ENCODE results near the gene GPD1. TPM values are rescaled to one million over a fixed set of nuclear protein-coding genes. Genes with fewer than 3 reads are reported as not detected.
"Not testable (repeated sequence)": the region's sequence is repeated elsewhere in the genome, so short reads cannot be mapped to it uniquely, and the experiment has no call there.

Gene GPD1
- total and polyA plus RNA-seq, 10 of the 15 experiments (the other 5 are each of a cell fraction or from before 2014, with no cell fraction given), result 0.04 to 0.61 (median 0.26) TPM; not detected in 1

DNA sequence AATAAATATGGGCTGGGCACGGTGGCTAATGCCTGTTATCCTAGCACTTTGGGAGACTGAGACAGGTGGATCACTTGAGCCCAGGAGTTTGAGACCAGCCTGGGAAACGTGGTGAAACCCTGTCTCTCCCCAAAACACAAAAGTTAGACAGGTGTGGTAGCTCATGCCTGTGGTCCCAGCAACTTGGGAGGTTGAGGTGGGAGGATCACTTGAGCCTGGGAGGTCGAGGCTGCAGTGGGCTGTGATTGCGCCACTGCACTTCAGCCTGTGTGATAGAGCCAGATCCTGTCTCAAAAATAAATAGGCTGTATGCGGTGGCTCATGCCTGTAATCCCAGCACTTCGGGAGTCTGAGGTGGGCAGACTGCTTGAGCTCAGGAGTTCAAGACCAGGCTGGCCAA, 44.2 kb downstream of the GPD1 start:
- H3K27me3 ChIP-seq (replicated peaks in 1 of 2; ENCODE audit: control insufficient read depth in 2 of 2, insufficient read depth in 2 of 2, low read length in 1 of 2); RAD21 ChIA-PET (ENCODE audit: unreplicated experiment); FAIRE-seq; H4K20me1 ChIP-seq (ENCODE audit: control insufficient read depth, insufficient read depth); intact Hi-C loops (cut with micrococcal nuclease; ENCODE audit: unreplicated experiment); H3K4me2 ChIP-seq (ENCODE audit: control insufficient read depth, insufficient read depth); H3K9me3 ChIP-seq (replicated peaks; ENCODE audit: control insufficient read depth, insufficient read depth, low read length); H3K9ac ChIP-seq (ENCODE audit: control insufficient read depth, insufficient read depth, low read length); POLR2A ChIA-PET; H3K27ac ChIP-seq (ENCODE audit: control insufficient read depth, insufficient read depth); DNase-seq (ENCODE audit: low read depth, low spot score); H2AFZ ChIP-seq (ENCODE audit: control insufficient read depth, low read depth, low read length); H3K36me3 ChIP-seq (ENCODE audit: control insufficient read depth in 2 of 2, insufficient read depth in 2 of 2, low read length in 1 of 2); BruUV-seq (replicated peaks); H3K4me1 ChIP-seq (ENCODE audit: control insufficient read depth, insufficient read depth, low read length); H3K4me3 ChIP-seq; H3K79me2 ChIP-seq (ENCODE audit: control insufficient read depth, insufficient read depth, low read length); in situ Hi-C loops (cut with MboI); ATAC-seq: not testable (repeated sequence)
- SMC1A ChIA-PET (ENCODE audit: uncharacterized antibody, unreplicated experiment), result interaction anchor here (0.8 to 2.8 kb wide), 4 partner anchors 8 to 137 kb away, joined by 3 to 12 read pairs (median 4); no protein-coding TSS in a partner anchor
- CTCF ChIA-PET, result interaction anchor here (0.7 kb wide), 1 partner anchor 167 kb away, joined by 3 read pairs; no protein-coding TSS in a partner anchor
- 85% methylated on average over 6 of the region's 6 CpGs for WGBS (ENCODE audit: insufficient coverage, insufficient replicate concordance, low lambda C conversion rate, missing lambda C conversion rate)

DNA sequence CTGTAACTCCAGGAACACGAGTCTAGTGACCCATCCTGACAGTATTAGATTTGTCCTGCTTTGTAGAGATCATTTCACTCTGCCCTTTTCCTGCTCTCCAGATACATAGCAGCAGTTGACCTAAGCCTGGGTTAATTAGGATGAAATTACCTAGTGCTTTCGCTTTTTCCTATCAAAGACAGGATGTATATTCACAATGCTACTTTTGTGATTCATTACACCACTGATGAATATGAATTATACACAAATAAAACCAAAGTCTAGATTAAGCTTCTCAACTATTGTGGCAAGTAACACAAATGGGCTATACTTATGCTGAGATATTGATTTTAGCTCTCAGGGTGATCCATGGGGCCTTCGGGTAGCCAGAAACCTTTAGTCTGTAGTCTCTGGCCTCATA, 45.5 kb downstream of the GPD1 start:
- Histone ChIP-seq H3K4me1 (ENCODE audit: control insufficient read depth, insufficient read depth, low read length) (no peaks in the 10 kb centered on the region), H3K4me3 (no peak overlapping the region), H3K36me3 (ENCODE audit: control insufficient read depth in 2 of 2, insufficient read depth in 2 of 2, low read length in 1 of 2) (no peaks in the 10 kb centered on the region; a peak in 2 of 4 replicates), H4K20me1 (ENCODE audit: control insufficient read depth, insufficient read depth) (no peaks in the 10 kb centered on the region), H3K27ac (ENCODE audit: control insufficient read depth, insufficient read depth) (no peak overlapping the region), H3K27me3 (replicated peaks in 1 of 2; ENCODE audit: control insufficient read depth in 2 of 2, insufficient read depth in 2 of 2, low read length in 1 of 2) (no peaks in the 10 kb centered on the region), H3K9me3 (replicated peaks; ENCODE audit: control insufficient read depth, insufficient read depth, low read length) (no peaks in the 10 kb centered on the region), H3K4me2 (ENCODE audit: control insufficient read depth, insufficient read depth) (no peak overlapping the region), H3K79me2 (ENCODE audit: control insufficient read depth, insufficient read depth, low read length) (no peaks in the 10 kb centered on the region; the same call in 1 of the 2 replicates), H2AFZ (ENCODE audit: control insufficient read depth, low read depth, low read length) (no peak overlapping the region), H3K9ac (ENCODE audit: control insufficient read depth, insufficient read depth, low read length) (no peak overlapping the region)
- TF ChIP-seq, protein P1, sequence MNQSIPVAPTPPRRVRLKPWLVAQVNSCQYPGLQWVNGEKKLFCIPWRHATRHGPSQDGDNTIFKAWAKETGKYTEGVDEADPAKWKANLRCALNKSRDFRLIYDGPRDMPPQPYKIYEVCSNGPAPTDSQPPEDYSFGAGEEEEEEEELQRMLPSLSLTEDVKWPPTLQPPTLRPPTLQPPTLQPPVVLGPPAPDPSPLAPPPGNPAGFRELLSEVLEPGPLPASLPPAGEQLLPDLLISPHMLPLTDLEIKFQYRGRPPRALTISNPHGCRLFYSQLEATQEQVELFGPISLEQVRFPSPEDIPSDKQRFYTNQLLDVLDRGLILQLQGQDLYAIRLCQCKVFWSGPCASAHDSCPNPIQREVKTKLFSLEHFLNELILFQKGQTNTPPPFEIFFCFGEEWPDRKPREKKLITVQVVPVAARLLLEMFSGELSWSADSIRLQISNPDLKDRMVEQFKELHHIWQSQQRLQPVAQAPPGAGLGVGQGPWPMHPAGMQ (IDR thresholded peaks at IDR 0.05; ENCODE audit: borderline replicate concordance), result no peak
- CTCF ChIA-PET, result interaction anchor here (0.8 to 1.2 kb wide), 2 partner anchors 62 to 183 kb away, joined by 3 to 4 read pairs; no protein-coding TSS in a partner anchor
- WGBS (ENCODE audit: insufficient coverage, insufficient replicate concordance, low lambda C conversion rate, missing lambda C conversion rate), result 65% methylated on average over 3 of the region's 3 CpGs
- BruUV-seq (replicated peaks), result no TSS peak
- ATAC-seq (no peak), FAIRE-seq (no peak), DNase-seq (ENCODE audit: low read depth, low spot score) (no peak)
- intact Hi-C loops (cut with micrococcal nuclease; ENCODE audit: unreplicated experiment) (no loop called here), in situ Hi-C loops (cut with MboI) (no loop called here)
- RAD21 ChIA-PET (ENCODE audit: unreplicated experiment), result interaction anchor here (1.6 kb wide), 1 partner anchor 17 kb away, joined by 3 read pairs; no protein-coding TSS in a partner anchor
- POLR2A ChIA-PET, result interaction anchor here (1.2 kb wide), 1 partner anchor 13 kb away, joined by 3 read pairs; no protein-coding TSS in a partner anchor
- SMC1A ChIA-PET (ENCODE audit: uncharacterized antibody, unreplicated experiment), result no interaction called here

Measured in GM12878 (cell line).